ENCODE measurements around the gene OR4S1.
"Not testable (repeated sequence)": the region's sequence is repeated elsewhere in the genome, so short reads cannot be mapped to it uniquely, and the experiment has no call there.

OR4S1 gene

GRCh38 chr11:48305923-48306322, at the start of gene OR4S1:
OR4S1 (plus strand) TSS chr11:48306223; CDS start chr11:48306223, 0 bp downstream.
- DNase-seq (ENCODE audit: low read depth), result no peak

GRCh38 chr11:48261600-48261999, 44.4 kb upstream of the OR4S1 start:
- no peak for DNase-seq (ENCODE audit: low read depth)

GRCh38 chr11:48263423-48263911, 42.6 kb upstream of the OR4S1 start, which contains the start of gene OR4X1:
OR4X1 (plus strand) TSS chr11:48263861; CDS start chr11:48263861, 0 bp downstream.
- DNase-seq (ENCODE audit: low read depth), result no peak

- no peak for DNase-seq (ENCODE audit: low read depth)
These were observed 35.4 kb upstream of the OR4S1 start for GRCh38 chr11:48270621-48271020.

GRCh38 chr11:48272606-48273005, 33.4 kb upstream of the OR4S1 start:
- no peak for DNase-seq (ENCODE audit: low read depth)

GRCh38 chr11:48307760-48308386, 1.9 kb downstream of the OR4S1 start:
- no peak for DNase-seq (ENCODE audit: low read depth)

- DNase-seq (ENCODE audit: low read depth), result not testable (repeated sequence)
These were observed 7.6 kb downstream of the OR4S1 start for GRCh38 chr11:48313590-48313989.

- DNase-seq (ENCODE audit: low read depth), result not testable (repeated sequence)
These were observed 13.8 kb downstream of the OR4S1 start for GRCh38 chr11:48319813-48320212.

GRCh38 chr11:48324620-48325019, 18.6 kb downstream of the OR4S1 start, which contains the start of gene OR4C3:
OR4C3 (plus strand) TSS chr11:48324920; CDS start chr11:48325022, 102 bp downstream.
- not testable (repeated sequence) for DNase-seq (ENCODE audit: low read depth)

- no peak for DNase-seq (ENCODE audit: low read depth)
These were observed 35.4 kb downstream of the OR4S1 start for GRCh38 chr11:48341466-48341865.

GRCh38 chr11:48342505-48342904, 36.5 kb downstream of the OR4S1 start:
- DNase-seq (ENCODE audit: low read depth), result not testable (repeated sequence)

- DNase-seq (ENCODE audit: low read depth), result not testable (repeated sequence)
These were observed 40.3 kb downstream of the OR4S1 start for GRCh38 chr11:48346286-48346685.

- DNase-seq (ENCODE audit: low read depth), result no peak
These were observed 48.0 kb downstream of the OR4S1 start for GRCh38 chr11:48354013-48354412.

- DNase-seq (ENCODE audit: low read depth), result no peak
These were observed 48.7 kb downstream of the OR4S1 start for GRCh38 chr11:48354677-48355076.

Measured in fibroblast of the conjunctiva (primary cell).